ENCODE results near the gene SLC1A7. TPM values are rescaled to one million over a fixed set of nuclear protein-coding genes. Genes with fewer than 3 reads are reported as not detected.

SLC1A7 gene
- total RNA-seq, 1 donor from 2014 or later = not detected

DNA sequence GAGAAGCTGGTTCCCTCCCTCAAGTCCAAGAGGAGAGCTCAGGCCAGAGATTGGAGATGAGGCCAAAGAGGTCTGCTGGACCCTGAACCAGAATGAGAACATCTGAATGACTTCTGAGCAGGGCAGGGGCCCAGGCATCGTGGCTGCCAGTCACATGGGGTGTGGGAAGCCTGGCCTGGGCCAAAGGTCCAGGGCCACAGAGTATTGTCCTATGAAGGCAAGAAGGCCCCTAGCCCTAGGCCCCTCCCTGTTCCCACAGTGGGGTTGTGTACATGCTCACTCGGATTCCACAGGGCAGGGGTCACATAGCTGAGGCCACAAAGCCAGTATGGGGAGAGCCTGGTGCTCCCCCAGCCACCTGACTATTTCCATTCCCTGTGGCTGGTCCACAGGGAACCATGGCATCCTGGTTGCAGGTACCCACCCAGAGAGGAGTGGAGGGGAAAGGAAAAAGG, 18.5 kb upstream of the SLC1A7 start:
- no peak for DNase-seq (ENCODE audit: low read depth in 2 of 2)

DNA sequence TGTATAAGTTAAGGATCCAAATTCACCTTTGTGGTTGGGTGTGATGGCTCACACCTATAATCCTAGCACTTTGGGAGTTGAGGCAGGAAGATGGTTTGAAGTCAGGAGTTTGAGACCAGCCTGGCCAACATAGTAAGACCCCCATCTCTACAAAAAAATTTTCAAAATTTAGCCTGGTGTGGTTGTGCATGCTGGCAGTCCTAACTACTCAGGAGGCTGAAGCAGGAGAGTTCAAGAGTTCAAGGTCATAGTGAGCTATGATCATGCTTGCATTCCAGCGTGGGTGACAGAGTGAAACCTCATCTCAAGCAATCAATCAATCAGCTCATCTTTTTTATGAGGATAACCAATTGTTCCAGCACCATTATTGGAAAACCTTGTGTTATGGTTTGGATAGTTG, 16.5 kb upstream of the SLC1A7 start:
- DNase-seq (ENCODE audit: low read depth in 2 of 2) = no peak

DNA sequence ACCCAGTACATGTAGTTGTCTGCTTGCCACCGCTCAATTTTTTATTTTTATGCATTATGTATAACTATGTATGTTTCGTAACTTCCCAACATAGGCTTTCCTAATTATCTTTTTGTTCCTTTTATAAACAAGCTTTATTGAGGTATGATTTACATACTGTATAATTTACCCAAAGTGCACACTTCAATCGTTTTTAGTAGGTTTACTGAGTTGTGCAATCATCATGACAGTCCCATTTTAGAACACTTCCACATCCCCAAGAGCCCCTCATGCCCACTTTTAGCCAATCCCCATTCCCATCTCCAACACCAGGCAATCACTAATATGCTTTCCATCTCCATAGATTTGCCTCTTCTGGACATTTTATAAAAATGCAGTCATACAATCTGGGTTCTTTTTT, 14.3 kb upstream of the SLC1A7 start:
- DNase-seq (ENCODE audit: low read depth in 2 of 2) = no peak

DNA sequence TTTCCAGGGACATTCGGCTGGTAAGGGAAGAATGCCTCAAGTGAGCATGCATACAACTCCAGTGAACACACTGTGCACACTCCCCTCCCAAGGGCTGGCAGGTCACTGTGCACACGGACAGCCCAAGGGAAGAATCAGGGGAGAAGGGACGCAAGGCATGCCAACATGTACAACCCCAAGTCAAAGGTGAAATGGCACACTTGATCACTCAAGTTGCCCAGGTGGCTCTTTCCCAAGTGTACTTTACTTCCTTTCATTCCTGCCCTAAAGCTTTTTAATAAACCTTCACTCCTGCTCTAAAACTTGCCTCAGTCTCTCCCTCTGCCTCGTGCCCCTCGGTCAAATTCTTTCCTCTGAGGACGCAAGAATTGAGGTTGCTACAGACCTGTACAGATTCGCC, 13.5 kb upstream of the SLC1A7 start:
- DNase-seq (ENCODE audit: low read depth in 2 of 2) = no peak

DNA sequence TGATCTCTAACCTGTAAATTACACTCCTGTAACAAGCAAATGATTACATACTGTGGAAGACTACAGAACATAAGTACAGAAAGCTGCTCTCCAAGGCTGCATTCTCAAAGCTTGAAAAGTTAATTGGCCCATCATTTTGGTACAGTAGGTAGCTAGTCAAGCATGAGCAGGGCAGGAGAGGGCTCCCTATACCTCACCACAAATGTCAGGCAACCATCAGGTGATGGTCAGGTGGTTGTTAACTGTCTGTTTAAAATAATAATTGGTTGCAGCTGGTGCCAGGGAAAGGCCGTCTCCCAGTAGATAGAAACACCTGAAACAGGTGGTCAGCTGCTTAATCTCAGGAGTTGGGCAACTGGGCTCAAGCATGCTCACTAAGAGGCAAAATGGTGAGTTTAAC, 13.1 kb upstream of the SLC1A7 start:
- DNase-seq (ENCODE audit: low read depth in 2 of 2) = no peak

DNA sequence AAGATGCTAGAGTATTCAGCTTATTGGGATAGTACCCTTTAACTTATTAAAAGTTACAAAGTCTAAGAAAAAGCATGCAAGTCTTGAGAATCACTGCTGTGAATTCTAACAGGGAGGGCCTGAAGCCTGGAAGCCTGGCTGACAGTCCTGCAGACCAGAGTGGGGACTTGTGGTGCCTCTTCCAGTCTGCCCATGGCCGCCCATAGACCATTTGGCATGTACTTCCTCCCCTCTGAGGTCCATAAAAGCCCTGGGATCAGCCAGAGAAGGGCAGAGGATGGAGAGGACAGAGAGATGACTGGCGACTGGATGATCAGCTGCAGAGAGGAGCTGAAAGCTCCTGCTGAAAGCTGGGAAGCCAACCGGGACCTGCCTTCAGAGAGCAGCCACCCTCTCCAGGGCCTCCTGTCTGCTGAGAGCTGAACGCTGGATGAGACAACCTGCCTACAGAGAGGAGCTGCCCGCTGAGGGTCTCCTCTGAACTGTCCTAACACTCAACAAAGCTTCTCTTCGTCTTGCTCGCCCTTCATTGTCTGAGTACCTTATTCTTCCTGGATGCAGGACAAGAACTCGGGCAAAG, 12.5 kb upstream of the SLC1A7 start:
- DNase-seq (ENCODE audit: low read depth in 2 of 2) = no peak

DNA sequence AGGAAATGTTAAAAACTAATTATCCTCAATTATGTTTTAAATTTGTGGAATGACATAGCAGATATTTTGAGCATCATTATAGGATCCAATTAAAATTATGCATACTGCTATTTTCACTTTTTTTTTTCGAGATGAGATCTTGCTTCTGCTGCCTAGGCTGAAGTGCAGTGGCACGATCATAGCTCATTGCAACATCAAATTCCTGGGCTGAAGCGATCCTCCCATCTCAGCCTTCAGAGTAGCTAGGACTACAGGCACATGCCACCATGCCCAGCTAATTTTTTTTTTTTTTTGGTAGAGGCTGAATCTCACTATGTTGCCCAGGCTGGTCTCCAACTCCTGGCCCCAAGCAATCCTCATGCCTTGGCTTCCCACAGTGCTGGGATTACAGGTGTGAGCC, 11.3 kb upstream of the SLC1A7 start:
- DNase-seq (ENCODE audit: low read depth in 2 of 2) = no peak

GRCh38 chr1:53148123-53148522, 5.7 kb upstream of the SLC1A7 start:
- peak in 1 of 2 donors; percentile 39 for DNase-seq (ENCODE audit: low read depth in 2 of 2)

DNA sequence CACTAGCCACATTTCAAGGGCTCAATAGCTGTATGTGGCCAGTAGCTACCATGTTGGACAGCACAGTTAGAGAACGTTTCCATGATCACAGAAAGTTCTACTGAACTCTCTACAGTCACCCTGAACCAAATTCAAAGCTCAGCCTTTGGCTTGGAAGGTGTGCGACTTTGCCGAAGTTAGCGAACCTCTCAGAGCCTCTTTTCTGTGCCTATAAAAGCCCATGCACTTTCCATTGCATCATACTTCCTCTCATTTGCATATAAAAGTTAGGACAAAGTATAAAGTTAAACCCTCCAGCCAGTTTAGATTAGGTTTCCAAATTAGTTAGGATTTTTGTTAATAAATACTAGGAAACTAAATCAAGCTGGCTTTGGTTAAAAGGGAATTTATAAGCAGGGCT, 4.7 kb upstream of the SLC1A7 start:
- no peak for DNase-seq (ENCODE audit: low read depth in 2 of 2)

DNA sequence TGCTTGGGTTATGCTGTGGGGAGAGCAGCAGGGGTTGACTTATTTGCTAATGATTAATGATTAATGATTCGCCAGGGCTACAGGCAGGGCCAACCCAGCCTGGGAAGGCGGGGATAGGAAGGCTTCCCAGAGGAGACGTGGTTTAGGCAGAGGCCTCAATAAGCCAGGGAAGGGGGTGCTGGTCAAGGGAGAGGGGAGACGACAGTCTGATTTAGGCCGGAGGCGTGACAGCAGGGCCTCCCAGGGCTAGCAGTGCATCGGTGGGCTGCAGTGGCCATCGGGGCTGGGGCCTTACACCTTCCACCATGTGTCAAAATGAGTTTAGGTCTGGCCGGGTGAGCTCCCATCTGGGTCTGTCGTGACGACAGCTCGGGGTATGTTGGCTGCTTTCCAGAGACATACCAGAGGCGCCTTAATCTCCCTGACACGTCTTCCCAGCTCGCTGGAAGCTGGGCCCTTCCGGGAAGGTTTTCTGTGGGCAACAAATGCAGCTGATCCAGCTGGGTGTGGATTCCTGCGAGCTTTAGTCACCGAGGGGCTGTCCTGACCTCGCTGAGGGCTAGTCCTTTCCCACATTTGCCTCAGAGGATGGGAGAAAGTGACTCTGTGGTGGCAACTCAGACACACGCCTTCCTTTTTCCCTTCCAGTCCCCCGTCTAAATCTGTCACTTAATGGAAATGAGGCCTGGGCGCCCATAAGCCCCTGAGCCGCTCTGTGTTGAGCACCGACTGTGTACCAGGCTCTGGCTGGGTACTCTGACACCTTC, 3.7 kb upstream of the SLC1A7 start:
- DNase-seq (ENCODE audit: low read depth in 2 of 2) = peak in 1 of 2 donors; percentile 98

GRCh38 chr1:53145619-53145941, 3.1 kb upstream of the SLC1A7 start:
- DNase-seq (ENCODE audit: low read depth in 2 of 2) = no peak

- DNase-seq (ENCODE audit: low read depth in 2 of 2) = no peak
Measured at GRCh38 chr1:53145051-53145600, 2.7 kb upstream of the SLC1A7 start.

GRCh38 chr1:53144201-53144600, 1.8 kb upstream of the SLC1A7 start:
- DNase-seq (ENCODE audit: low read depth in 2 of 2) = no peak

- DNase-seq (ENCODE audit: low read depth in 2 of 2) = no peak
Measured at GRCh38 chr1:53143527-53143926, 1.1 kb upstream of the SLC1A7 start.

DNA sequence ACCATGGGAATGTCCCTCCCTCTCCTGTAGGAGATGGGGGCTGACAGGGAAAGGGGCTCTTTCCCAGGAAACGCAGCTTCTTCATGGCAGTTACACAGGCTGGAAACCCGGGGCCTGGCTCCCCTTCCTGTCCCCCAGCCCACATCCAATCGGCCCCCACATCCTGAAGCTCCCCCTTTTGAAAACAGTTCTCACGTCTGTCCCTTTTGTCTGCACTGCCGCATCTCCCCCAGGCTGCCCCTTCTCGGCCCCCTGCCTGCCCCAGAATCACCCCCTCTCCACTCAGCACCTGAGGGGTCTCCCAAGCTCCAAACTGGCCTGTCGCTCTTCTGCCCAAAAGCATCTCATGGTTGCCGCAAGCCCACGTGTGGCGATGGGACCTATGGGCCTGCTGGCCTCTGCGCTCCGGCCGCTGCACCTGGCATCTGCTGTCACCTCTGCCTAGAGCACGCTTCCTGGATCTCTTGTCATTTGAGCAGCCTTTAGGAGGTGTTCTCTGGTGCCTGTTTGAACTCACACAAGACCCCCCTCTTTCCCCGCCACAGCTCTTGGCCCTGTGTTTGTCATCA, 867 bp downstream of the SLC1A7 start:
- no peak for DNase-seq (ENCODE audit: low read depth in 2 of 2)

GRCh38 chr1:53140451-53140850, 2.0 kb downstream of the SLC1A7 start:
- DNase-seq (ENCODE audit: low read depth in 2 of 2) = no peak

DNA sequence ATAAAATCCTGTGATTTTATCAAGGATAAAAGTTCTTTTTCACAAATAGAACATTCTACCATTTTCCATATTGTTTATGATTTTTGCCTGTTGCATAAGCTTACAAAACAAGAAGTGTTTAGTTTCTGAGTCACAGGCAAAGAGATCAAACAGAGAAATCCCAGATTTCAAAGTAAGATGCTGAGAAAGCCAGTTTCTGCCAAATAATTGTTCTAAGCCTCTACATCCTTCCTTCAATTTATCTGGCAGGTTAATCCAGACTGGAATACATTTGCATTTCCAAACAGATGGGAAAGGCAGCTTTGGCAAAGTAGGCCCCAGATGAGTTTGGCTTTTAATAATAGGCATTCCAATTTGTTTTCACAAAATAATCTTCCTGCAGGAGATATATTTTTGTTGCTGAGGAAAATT, 2.5 kb downstream of the SLC1A7 start:
- DNase-seq (ENCODE audit: low read depth in 2 of 2) = peak in 1 of 2 donors; percentile 68

GRCh38 chr1:53138991-53139884, 3.2 kb downstream of the SLC1A7 start:
- no peak for DNase-seq (ENCODE audit: low read depth in 2 of 2)

- DNase-seq (ENCODE audit: low read depth in 2 of 2) = no peak
Measured at GRCh38 chr1:53137729-53138128, 4.7 kb downstream of the SLC1A7 start.

DNA sequence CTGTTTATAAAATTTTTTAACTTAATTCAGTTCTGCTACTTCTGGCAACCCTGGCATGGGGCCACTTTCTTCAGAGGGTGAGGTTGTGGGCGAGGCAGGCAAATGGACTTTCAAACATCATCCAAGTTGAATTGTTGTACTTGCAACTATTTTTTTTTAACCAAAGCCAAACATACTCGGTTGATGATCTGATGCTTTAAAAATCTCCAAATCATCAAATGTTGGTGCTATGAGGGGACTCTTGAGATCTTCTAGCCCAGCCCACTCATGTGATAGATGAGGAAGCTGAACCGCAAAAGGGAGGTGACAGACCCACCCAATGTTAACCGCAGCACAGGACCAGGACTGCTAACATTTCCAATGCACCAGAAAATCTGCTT, 6.7 kb downstream of the SLC1A7 start:
- no peak for DNase-seq (ENCODE audit: low read depth in 2 of 2)

GRCh38 chr1:53134961-53135734, 7.3 kb downstream of the SLC1A7 start:
- no peak for DNase-seq (ENCODE audit: low read depth in 2 of 2)

Data from lung microvascular endothelial cell (primary cell).